HG03558 (cell line): Measurements from ENCODE around the gene TCL1B.
A peak's percentile ranks its signal among the peaks of the same experiment; 100 is the strongest.
"Not testable (repeated sequence)": the region's sequence is repeated elsewhere in the genome, so short reads cannot be mapped to it uniquely, and the experiment has no call there.

Source experiments
- ATAC-seq: cut with Tn5 transposase; IDR thresholded peaks from one replicate; pipeline ENCODE4 v1.9.1; 2021; ENCODE audit warnings: moderate number of reproducible peaks; ENCODE audit not compliant: unreplicated experiment; ENCODE audit errors: extremely low read depth

TCL1B gene

DNA sequence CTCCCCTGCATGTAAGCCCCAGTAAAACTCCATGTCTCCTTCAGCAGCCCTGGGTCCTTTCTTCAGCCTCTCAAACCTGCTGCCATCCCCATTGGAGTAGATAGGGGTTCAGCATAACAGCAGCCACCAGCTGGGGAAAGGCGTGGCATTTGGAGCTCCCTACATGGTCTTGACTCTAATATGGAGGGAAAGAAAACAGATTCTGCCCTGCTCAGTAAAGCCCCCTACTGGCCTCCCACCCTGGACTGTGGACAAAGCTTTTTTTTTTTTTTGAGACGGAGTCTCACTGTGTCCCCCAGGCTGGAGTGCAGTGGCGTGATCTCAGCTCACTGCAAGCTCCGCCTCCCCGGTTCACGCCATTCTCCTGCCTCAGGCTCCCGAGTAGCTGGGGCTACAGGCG lies 20.7 kb upstream of the TCL1B start:
- not testable (repeated sequence) for ATAC-seq

GRCh38 chr14:95666450-95666849 lies 19.8 kb upstream of the TCL1B start:
- ATAC-seq = no peak

DNA sequence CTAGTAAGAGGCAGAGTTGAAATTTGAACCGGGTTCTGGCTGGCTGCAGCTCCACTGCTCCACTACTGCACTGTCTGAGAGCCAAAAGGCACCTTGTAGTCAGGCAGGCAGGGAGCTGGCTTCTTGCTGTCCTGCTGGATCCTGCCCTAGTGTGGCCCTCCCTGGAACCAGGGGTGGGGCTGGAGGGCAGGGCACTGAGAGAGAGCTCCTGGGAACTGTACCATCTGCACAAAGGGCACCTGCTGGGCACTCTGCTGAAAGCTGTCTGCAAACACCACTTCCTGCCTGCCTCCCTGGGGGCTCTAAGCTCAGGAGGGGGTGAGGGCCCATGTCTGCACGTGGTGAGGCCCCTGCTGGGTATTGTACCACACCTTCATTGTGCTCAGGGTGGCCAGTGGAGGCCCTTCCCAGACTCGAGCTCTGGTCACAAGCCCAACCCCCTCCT lies 19.0 kb upstream of the TCL1B start:
- ATAC-seq = no peak

DNA sequence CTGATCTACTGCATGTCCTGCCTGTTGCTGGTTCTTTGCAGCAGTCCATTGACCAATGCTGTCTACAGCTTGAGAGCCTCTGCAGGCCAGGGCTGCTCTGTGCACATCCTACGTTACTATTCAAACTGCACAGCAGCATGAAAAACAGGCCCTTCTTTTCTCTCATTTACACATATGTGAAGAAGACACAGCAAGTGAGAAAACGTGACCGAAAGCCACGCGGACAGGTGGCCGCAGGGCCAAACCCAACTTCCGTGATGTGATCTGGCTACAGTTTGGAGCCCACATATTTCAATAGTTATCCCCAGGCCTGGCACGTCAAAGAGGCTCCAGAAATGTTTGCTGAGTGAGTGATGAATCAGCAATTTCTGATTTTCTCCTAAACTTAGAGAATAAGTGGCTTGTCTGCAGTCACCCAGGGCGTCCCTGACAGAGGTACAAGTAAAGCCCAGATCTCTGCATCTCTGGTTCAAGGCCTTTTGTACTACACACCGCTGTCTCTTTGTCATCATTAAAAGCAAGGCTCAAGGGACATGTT lies 17.9 kb upstream of the TCL1B start:
- ATAC-seq = no peak

DNA sequence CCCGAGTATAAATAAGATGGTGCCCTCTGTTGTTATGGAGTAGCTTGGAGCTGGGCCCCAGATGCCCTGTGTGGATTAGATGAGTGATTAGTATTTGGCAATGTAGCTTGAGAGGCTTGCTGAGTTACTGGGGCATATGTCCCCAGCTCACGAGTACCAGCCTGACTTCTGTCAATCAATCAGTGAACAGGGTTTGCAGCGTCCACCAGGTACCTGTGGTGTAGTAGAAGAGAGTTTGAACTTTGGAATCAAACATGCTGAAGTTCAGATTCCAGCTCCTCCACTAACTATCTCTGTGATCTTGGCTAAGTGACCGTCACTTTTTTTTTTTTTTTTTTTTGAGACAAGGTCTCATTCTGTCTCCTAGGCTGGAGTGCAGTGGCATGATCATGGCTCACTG lies 11.6 kb upstream of the TCL1B start:
- ATAC-seq = no peak

DNA sequence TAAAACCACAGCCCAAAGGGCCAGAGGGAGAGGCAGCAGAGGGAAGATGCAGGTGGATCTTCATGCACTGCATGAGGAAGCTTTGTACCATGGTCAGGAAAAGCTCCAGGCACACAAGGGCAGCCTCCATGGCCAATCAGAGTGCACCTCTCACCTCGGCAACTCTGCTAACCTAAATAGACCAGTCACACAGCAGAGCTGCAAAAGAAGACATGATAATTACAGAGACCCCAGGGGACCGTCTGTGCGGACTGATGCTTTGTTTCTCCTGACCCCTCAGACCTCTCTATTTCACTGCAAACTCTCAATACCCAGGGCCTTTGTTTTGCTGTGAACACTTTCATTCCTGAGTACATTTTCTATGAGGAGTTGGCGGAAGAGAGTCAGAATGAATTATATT lies 10.7 kb upstream of the TCL1B start:
- no peak for ATAC-seq

- ATAC-seq = no peak
Measured at GRCh38 chr14:95677179-95677835, 8.9 kb upstream of the TCL1B start.

GRCh38 chr14:95679148-95679815 lies 6.9 kb upstream of the TCL1B start:
- ATAC-seq = no peak

- no peak for ATAC-seq
Measured at GRCh38 chr14:95679998-95680735, 6.1 kb upstream of the TCL1B start.

GRCh38 chr14:95681153-95681552 lies 5.1 kb upstream of the TCL1B start:
- ATAC-seq = no peak

GRCh38 chr14:95683793-95684192 lies 2.4 kb upstream of the TCL1B start:
- ATAC-seq = no peak

DNA sequence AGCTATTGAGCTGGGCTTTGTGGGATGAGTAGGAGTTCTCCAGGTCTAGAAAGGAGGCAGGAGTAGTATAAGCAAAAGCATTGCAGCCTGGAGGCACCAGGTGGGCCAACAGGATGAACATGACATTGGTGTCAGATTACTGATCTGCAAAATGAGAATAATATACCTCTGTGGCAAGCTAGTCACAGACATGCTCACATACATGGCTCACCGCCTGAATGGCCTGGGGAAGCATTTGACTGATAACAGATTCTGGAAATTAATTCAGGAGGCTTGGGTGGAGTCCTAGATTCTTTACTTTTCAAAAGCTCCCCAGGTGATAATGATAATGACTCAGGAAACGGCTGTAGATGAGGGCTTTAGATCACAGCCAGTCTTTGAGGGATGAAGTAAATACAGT lies 709 bp downstream of the TCL1B start:
- no peak for ATAC-seq

- ATAC-seq = no peak
Measured at GRCh38 chr14:95689441-95689840, 3.2 kb downstream of the TCL1B start.

- no peak for ATAC-seq
Measured at GRCh38 chr14:95690815-95691214, 4.6 kb downstream of the TCL1B start.

- no peak for ATAC-seq
Measured at GRCh38 chr14:95691591-95691990, 5.4 kb downstream of the TCL1B start.

- ATAC-seq = no peak
Measured at GRCh38 chr14:95692109-95692508, 5.9 kb downstream of the TCL1B start.

GRCh38 chr14:95695051-95695450 lies 8.8 kb downstream of the TCL1B start:
- ATAC-seq = no peak

GRCh38 chr14:95695913-95696312 lies 9.7 kb downstream of the TCL1B start:
- ATAC-seq = no peak

DNA sequence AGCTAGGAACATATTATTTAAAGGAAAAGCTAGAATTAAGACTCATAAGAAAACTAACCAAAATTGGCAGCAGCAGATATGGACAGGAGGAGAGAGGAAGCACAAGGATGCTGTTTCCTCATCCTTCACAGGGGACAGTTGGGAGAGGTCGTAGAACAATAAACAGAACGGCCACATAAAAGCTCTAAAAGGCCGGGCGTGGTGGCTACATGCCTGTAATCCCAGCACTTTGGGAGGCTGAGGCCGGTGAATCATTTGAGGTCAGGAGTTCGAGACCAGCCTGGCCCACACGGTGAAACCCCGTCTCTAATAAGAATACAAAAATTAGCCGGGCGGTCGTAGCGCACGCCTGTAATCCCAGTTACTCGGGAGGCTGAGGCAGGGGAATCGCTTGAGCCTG lies 10.5 kb downstream of the TCL1B start:
- no peak for ATAC-seq

- ATAC-seq = peak; percentile 41
Measured at GRCh38 chr14:95697764-95698163, 11.5 kb downstream of the TCL1B start.

DNA sequence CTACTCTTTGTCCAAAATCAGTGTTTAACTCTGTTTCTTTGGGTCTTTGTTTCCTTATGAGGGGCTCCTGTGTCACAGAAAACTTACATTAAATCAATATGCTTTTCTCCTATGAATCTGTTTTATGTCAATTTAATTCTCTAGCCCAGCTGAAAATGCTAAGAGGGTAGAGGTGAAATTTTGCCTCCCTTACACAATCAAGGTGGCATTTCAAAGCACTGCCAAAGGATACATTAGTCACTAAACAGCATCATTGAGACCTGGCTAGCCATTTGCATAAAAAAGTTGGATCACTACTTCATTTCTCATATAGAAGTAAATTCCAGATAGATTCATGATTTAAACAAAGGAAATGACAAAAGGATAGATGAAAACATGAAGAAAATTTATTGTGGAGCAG lies 12.1 kb downstream of the TCL1B start:
- no peak for ATAC-seq
